ENCODE results near the gene GNG12. TPM values are rescaled to one million over a fixed set of nuclear protein-coding genes. Genes with fewer than 3 reads are reported as not detected.
A peak's percentile ranks its signal among the peaks of the same experiment; 100 is the strongest.

Gene GNG12
- total RNA-seq, 1 experiment from 2014 or later, result 66.1 TPM

DNA sequence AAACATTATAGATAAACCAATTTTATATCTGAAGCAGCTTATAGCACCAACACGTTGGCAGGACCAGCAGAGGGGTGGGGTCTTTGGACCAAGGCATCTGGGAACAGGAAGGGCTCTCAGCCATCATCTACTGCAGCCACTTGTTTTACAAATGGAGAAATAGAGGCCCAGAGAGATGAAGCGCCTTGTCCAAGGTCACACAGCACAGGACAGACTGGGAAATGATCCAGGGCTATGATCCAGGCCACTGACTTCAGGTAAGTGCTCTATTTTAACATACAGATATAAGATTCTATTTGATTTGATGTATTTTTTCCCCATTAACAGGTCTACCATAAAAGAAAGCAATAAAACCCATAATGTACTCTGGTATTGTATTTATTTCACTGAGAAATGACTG lies 131.4 kb downstream of the GNG12 start:
- Histone ChIP-seq H3K36me3 (ENCODE audit: low read depth, low read length) (peaks cover 3% of the 10 kb centered on the region; the same call in 1 of the 2 replicates), H4K20me1 (ENCODE audit: low read length) (no peaks in the 10 kb centered on the region), H3K4me3 (ENCODE audit: low read length) (no peak overlapping the region), H3K9me2 (replicated peaks; ENCODE audit: low read length) (no peaks in the 10 kb centered on the region), H2AFZ (ENCODE audit: low read length) (no peak overlapping the region), H3K27me3 (ENCODE audit: low read length) (no peaks in the 10 kb centered on the region), H3K9me3 (ENCODE audit: low read length) (no peaks in the 10 kb centered on the region), H3F3A (ENCODE audit: low read length, unreplicated experiment) (no peaks in the 10 kb centered on the region), H3K4me1 (ENCODE audit: insufficient read depth, low read length) (peaks cover 19% of the 10 kb centered on the region), H3K27ac (ENCODE audit: low read length) (peak overlapping the region; percentile 36; the same call in 1 of the 2 replicates), H3K4me2 (ENCODE audit: low read length) (no peak overlapping the region), H3K79me2 (ENCODE audit: low read length) (no peaks in the 10 kb centered on the region), H3K9ac (ENCODE audit: low read length) (no peak overlapping the region)
- DNase-seq (no peak), ATAC-seq (no peak)
- no TSS peak for BruUV-seq (replicated peaks)
- POLR2A ChIA-PET (ENCODE audit: unreplicated experiment), result no interaction called here
- TF ChIP-seq EZH2phosphoT487 (IDR thresholded peaks at IDR 0.05; ENCODE audit: borderline replicate concordance, low read length) (no peak), EZH2 (IDR thresholded peaks at IDR 0.05; ENCODE audit: low read length, unreplicated experiment) (no peak)
- TF ChIP-seq, protein P1, sequence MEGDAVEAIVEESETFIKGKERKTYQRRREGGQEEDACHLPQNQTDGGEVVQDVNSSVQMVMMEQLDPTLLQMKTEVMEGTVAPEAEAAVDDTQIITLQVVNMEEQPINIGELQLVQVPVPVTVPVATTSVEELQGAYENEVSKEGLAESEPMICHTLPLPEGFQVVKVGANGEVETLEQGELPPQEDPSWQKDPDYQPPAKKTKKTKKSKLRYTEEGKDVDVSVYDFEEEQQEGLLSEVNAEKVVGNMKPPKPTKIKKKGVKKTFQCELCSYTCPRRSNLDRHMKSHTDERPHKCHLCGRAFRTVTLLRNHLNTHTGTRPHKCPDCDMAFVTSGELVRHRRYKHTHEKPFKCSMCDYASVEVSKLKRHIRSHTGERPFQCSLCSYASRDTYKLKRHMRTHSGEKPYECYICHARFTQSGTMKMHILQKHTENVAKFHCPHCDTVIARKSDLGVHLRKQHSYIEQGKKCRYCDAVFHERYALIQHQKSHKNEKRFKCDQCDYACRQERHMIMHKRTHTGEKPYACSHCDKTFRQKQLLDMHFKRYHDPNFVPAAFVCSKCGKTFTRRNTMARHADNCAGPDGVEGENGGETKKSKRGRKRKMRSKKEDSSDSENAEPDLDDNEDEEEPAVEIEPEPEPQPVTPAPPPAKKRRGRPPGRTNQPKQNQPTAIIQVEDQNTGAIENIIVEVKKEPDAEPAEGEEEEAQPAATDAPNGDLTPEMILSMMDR (conservative IDR thresholded peaks at IDR 0.05; ENCODE audit: low read depth, low read length), result no peak
- CTCF ChIA-PET, result interaction anchor here (0.5 kb wide), 1 partner anchor 58 kb away, joined by 3 read pairs; no protein-coding TSS in a partner anchor
- intact Hi-C loops (cut with micrococcal nuclease), result no loop called here

DNA sequence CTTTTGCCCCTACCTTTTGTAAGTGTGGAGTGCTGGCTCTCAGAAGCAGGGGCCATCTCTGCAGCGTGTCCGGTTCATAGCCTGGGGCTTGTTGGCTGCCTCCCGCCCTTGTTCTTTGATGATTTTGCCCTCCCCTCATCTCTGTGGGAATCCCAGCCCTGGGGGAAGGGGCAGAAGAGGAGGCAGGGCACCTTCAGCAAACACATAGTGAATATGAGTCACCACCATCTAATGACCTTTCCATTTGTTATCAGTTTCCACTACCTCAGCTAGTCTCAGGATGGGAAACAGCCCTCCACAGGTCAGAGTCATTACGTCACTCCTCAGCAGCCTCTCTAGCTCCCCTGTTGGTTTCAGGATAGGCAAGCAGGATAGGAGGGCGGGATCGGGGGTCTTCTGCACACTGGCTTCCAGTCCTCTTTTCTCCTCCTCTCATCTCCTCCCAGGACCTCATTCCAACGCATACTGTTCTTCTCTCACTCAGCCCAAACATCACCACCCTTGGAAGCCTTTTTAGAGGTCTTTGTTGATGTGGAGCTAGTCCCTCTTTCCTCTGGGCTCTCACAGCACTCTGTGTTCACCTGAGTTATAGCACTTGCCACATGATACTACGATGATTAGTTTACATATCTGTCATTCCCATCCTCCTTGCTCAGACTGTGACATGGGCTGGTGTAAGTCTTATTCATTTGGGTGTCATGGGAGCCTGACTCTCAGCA lies 132.4 kb downstream of the GNG12 start:
- CTCF ChIA-PET, result interaction anchor here (0.6 to 1.3 kb wide), 3 partner anchors 16 to 31 kb away, joined by 7 to 11 read pairs (median 7); partner anchors contain the start of gene GADD45A

More for the DNA sequence above, 132.4 kb downstream of the GNG12 start:
- Histone ChIP-seq H3K79me2 (ENCODE audit: low read length) (no peaks in the 10 kb centered on the region), H4K20me1 (ENCODE audit: low read length) (no peaks in the 10 kb centered on the region), H3K4me3 (ENCODE audit: low read length) (no peak overlapping the region), H3K9me3 (ENCODE audit: low read length) (no peaks in the 10 kb centered on the region), H3K4me1 (ENCODE audit: insufficient read depth, low read length) (peaks cover 19% of the 10 kb centered on the region), H3K27me3 (ENCODE audit: low read length) (no peaks in the 10 kb centered on the region), H2AFZ (ENCODE audit: low read length) (0 out of 2 replicates have a peak overlapping the region, but pooled peaks have one; percentile 8), H3K9me2 (replicated peaks; ENCODE audit: low read length) (no peaks in the 10 kb centered on the region), H3F3A (ENCODE audit: low read length, unreplicated experiment) (no peaks in the 10 kb centered on the region), H3K36me3 (ENCODE audit: low read depth, low read length) (peaks cover 3% of the 10 kb centered on the region; the same call in 1 of the 2 replicates), H3K4me2 (ENCODE audit: low read length) (peak overlapping the region; percentile 24), H3K27ac (ENCODE audit: low read length) (peak overlapping the region; percentile 43), H3K9ac (ENCODE audit: low read length) (no peak overlapping the region; the same call in 1 of the 2 replicates)
- POLR2A ChIA-PET (ENCODE audit: unreplicated experiment), result interaction anchor here (0.6 kb wide), 1 partner anchor 17 kb away, joined by 4 read pairs; no protein-coding TSS in a partner anchor
- ATAC-seq (peak; percentile 76), DNase-seq (peak; percentile 78)
- intact Hi-C loops (cut with micrococcal nuclease), result no loop called here
- TF ChIP-seq EZH2 (IDR thresholded peaks at IDR 0.05; ENCODE audit: low read length, unreplicated experiment), result no peak
- TF ChIP-seq, protein P1 (conservative IDR thresholded peaks at IDR 0.05; ENCODE audit: low read depth, low read length), result peak; percentile 37; the same call in 1 of the 2 replicates
- BruUV-seq (replicated peaks), result no TSS peak
